Glutamatergic neuron (in vitro differentiated cells): ENCODE data around the gene PACRG. TPM values are rescaled to one million over a fixed set of nuclear protein-coding genes. Genes with fewer than 3 reads are reported as not detected.

Source experiments
- DNase-seq: peaks from one replicate; pipeline ENCODE4 v3.0.0; 2022
- H3K27ac Mint-ChIP-seq: one replicate; pipeline ENCODE4 v1.8.0; 2020; ENCODE audit warnings: mild to moderate bottlenecking, mixed read lengths, inconsistent platforms; ENCODE audit not compliant: unreplicated experiment
- H3K27me3 Mint-ChIP-seq: one replicate; pipeline ENCODE4 v1.8.0; 2020; ENCODE audit warnings: mild to moderate bottlenecking, moderate library complexity, mixed read lengths, inconsistent platforms; ENCODE audit not compliant: unreplicated experiment
- H3K36me3 Mint-ChIP-seq: one replicate; pipeline ENCODE4 v1.8.0; 2020; ENCODE audit warnings: mild to moderate bottlenecking, mixed read lengths, inconsistent platforms; ENCODE audit not compliant: unreplicated experiment
- H3K4me1 Mint-ChIP-seq: one replicate; pipeline ENCODE4 v1.8.0; 2020; ENCODE audit warnings: mild to moderate bottlenecking, low read depth, mixed read lengths, inconsistent platforms; ENCODE audit not compliant: unreplicated experiment
- H3K4me3 Mint-ChIP-seq: one replicate; pipeline ENCODE4 v1.8.0; 2020; ENCODE audit warnings: mild to moderate bottlenecking, mixed read lengths, inconsistent platforms; ENCODE audit not compliant: unreplicated experiment
- H3K9me3 Mint-ChIP-seq: one replicate; pipeline ENCODE4 v1.8.0; 2020; ENCODE audit warnings: mild to moderate bottlenecking, moderate library complexity, mixed read lengths, inconsistent platforms; ENCODE audit not compliant: unreplicated experiment
- CTCF ChIP-seq: fragments of 200-600 bp; sonication (generic); IDR thresholded peaks from one replicate; pipeline ENCODE4 v1.5.0; 2021; ENCODE audit not compliant: partially characterized antibody, unreplicated experiment
- total RNA-seq: library from RNA; stranded (reverse); fragmentation: NEBNext Ultra II Directional; extraction: Animal tissue kit (Norgen Biotek cat#: 25700); gene quantifications from one replicate; pipeline ENCODE4 v1.2.1, GENCODE V29; 2021; ENCODE audit not compliant: unreplicated experiment

Gene PACRG
- total RNA-seq, 1 donor from 2014 or later: not detected

- TF ChIP-seq CTCF: no peak
- H3K4me3 Mint-ChIP-seq: no peak overlapping the region
- H3K27me3 Mint-ChIP-seq: no peaks in the 10 kb centered on the region
- H3K36me3 Mint-ChIP-seq: no peaks in the 10 kb centered on the region
- no peak overlapping the region for H3K27ac Mint-ChIP-seq
- H3K9me3 Mint-ChIP-seq: no peaks in the 10 kb centered on the region
- no peaks in the 10 kb centered on the region for H3K4me1 Mint-ChIP-seq
- no peak for DNase-seq
Observed at GRCh38 chr6:163348789-163349680, 621.3 kb downstream of the PACRG start.

- H3K9me3 Mint-ChIP-seq: no peaks in the 10 kb centered on the region
- TF ChIP-seq CTCF: no peak
- H3K36me3 Mint-ChIP-seq: no peaks in the 10 kb centered on the region
- no peaks in the 10 kb centered on the region for H3K27me3 Mint-ChIP-seq
- no peak overlapping the region for H3K4me3 Mint-ChIP-seq
- no peak for DNase-seq
- H3K27ac Mint-ChIP-seq: no peak overlapping the region
- peaks cover 3% of the 10 kb centered on the region for H3K4me1 Mint-ChIP-seq
Observed at GRCh38 chr6:163349696-163350095, 621.9 kb downstream of the PACRG start.

DNA sequence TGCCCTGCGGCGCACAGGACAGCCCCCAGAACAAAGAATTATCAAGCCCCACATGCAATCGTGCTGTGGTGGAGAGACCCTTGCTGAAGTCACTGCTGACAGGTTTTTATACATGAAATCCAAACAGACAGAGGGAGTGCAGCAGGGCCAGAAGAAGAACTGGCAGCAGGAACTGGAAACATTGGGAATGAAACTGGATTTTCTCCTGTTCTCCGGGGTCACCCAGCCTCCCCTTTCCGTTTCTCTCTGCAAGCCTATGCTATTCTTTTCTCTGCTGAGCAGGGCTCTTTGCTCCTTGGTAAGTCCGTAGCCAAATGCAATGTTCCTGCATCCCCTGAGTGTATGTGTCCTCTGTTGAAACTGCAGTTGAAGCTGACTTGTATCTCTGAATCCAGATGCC lies 623.2 kb downstream of the PACRG start:
- no peak overlapping the region for H3K27ac Mint-ChIP-seq
- no peaks in the 10 kb centered on the region for H3K36me3 Mint-ChIP-seq
- no peak overlapping the region for H3K4me3 Mint-ChIP-seq
- no peak for DNase-seq
- H3K27me3 Mint-ChIP-seq: no peaks in the 10 kb centered on the region
- TF ChIP-seq CTCF: no peak
- H3K9me3 Mint-ChIP-seq: no peaks in the 10 kb centered on the region
- peaks cover 6% of the 10 kb centered on the region for H3K4me1 Mint-ChIP-seq

GRCh38 chr6:163352011-163352685 lies 624.4 kb downstream of the PACRG start:
- H3K27me3 Mint-ChIP-seq: no peaks in the 10 kb centered on the region
- no peak for TF ChIP-seq CTCF
- no peaks in the 10 kb centered on the region for H3K36me3 Mint-ChIP-seq
- no peak for DNase-seq
- H3K27ac Mint-ChIP-seq: no peak overlapping the region
- H3K4me1 Mint-ChIP-seq: peaks cover 6% of the 10 kb centered on the region
- H3K9me3 Mint-ChIP-seq: no peaks in the 10 kb centered on the region
- no peak overlapping the region for H3K4me3 Mint-ChIP-seq

GRCh38 chr6:163352966-163353365 lies 625.2 kb downstream of the PACRG start:
- H3K4me3 Mint-ChIP-seq: no peak overlapping the region
- peaks cover 6% of the 10 kb centered on the region for H3K4me1 Mint-ChIP-seq
- DNase-seq: no peak
- H3K36me3 Mint-ChIP-seq: no peaks in the 10 kb centered on the region
- no peaks in the 10 kb centered on the region for H3K9me3 Mint-ChIP-seq
- TF ChIP-seq CTCF: no peak
- H3K27me3 Mint-ChIP-seq: no peaks in the 10 kb centered on the region
- H3K27ac Mint-ChIP-seq: no peak overlapping the region
